ENCODE measurements around the gene RDH12. TPM values are rescaled to one million over a fixed set of nuclear protein-coding genes. Genes with fewer than 3 reads are reported as not detected.

The RDH12 gene
- total RNA-seq, 1 experiment from 2014 or later, result 0.27 TPM

DNA sequence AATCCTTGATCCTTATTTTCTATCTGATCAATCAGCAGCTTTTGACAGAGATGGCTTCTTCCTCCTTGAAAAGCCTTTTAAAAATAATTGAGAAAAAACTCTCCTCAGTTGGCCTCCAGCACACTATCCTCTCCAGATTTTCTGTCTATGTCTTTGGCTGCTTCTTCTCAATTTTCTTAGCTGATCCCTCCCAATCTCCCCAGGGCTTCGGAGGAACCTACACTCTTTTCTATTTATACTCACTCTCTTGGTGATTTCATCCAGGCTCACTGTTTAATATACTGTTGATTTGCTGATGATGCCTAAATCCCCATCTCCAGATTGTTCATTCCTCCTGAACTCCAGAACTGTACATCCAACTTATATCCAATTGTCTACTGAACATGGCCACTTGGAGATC is 54.8 kb downstream of the RDH12 start:
- Histone ChIP-seq H2AFZ (ENCODE audit: low read depth, low read length, poor library complexity, severe bottlenecking) (no peak overlapping the region), H3K79me2 (ENCODE audit: insufficient read depth, low read length) (no peaks in the 10 kb centered on the region), H3K9me2 (ENCODE audit: insufficient read depth) (no peaks in the 10 kb centered on the region), H3K36me3 (ENCODE audit: control insufficient read depth in 1 of 2, insufficient read depth in 2 of 2, low read length in 2 of 2) (peaks cover 3 to 6% of the 10 kb centered on the region in 2 experiments; a peak in 1 of 4 replicates), H4K20me1 (ENCODE audit: insufficient read depth) (no peaks in the 10 kb centered on the region), H3K4me1 (ENCODE audit: control insufficient read depth in 1 of 2, insufficient read depth in 2 of 2, low read length in 2 of 2) (no peaks in the 10 kb centered on the region), H3K4me2 (ENCODE audit: low read length) (no peak overlapping the region), H3K9ac (ENCODE audit: low read length) (no peak overlapping the region), H3K27ac (ENCODE audit: low read depth, low read length) (no peak overlapping the region), H3K4me3 (replicated peaks in 1 of 2; ENCODE audit: low read depth in 1 of 2, low read length in 2 of 2) (no peak overlapping the region), H3K9me3 (ENCODE audit: control insufficient read depth in 1 of 2, insufficient read depth in 1 of 2, low read depth in 1 of 2, low read length in 2 of 2) (no peaks in the 10 kb centered on the region), H3K27me3 (ENCODE audit: insufficient read depth, low read length) (no peaks in the 10 kb centered on the region)
- ChIA-PET CTCF (no interaction called here), RAD21 (ENCODE audit: low non-redundant PET in 1 of 2, low total read pairs in 2 of 2, uncharacterized antibody in 2 of 2, unreplicated experiment in 2 of 2) (interaction anchor here in 1 of 2 experiments (0.5 kb wide), 1 partner anchor 11 kb away, joined by 3 read pairs; no protein-coding TSS in a partner anchor), POLR2A (no interaction called here)
- no peak for ATAC-seq
- no peak for DNase-seq (ENCODE audit: low read depth, low spot score)
- no TSS peak for BruUV-seq (replicated peaks)
- intact Hi-C loops (cut with micrococcal nuclease), result no loop called here
- TF ChIP-seq CEBPB (IDR thresholded peaks at IDR 0.05; ENCODE audit: low read depth) (no peak), EZH2 (IDR thresholded peaks at IDR 0.05) (no peak), SRF (IDR thresholded peaks at IDR 0.05; ENCODE audit: low read depth) (no peak), SP1 (IDR thresholded peaks at IDR 0.05; ENCODE audit: low read depth) (no peak), YY1 (IDR thresholded peaks at IDR 0.05; ENCODE audit: extremely low read depth, insufficient replicate concordance, low read depth, low read length) (no peak), JUND (IDR thresholded peaks at IDR 0.05) (no peak), ELF1 (IDR thresholded peaks at IDR 0.05; ENCODE audit: borderline replicate concordance, low read depth) (no peak), ZFX (IDR thresholded peaks at IDR 0.05) (no peak)
- TF ChIP-seq, protein P1, sequence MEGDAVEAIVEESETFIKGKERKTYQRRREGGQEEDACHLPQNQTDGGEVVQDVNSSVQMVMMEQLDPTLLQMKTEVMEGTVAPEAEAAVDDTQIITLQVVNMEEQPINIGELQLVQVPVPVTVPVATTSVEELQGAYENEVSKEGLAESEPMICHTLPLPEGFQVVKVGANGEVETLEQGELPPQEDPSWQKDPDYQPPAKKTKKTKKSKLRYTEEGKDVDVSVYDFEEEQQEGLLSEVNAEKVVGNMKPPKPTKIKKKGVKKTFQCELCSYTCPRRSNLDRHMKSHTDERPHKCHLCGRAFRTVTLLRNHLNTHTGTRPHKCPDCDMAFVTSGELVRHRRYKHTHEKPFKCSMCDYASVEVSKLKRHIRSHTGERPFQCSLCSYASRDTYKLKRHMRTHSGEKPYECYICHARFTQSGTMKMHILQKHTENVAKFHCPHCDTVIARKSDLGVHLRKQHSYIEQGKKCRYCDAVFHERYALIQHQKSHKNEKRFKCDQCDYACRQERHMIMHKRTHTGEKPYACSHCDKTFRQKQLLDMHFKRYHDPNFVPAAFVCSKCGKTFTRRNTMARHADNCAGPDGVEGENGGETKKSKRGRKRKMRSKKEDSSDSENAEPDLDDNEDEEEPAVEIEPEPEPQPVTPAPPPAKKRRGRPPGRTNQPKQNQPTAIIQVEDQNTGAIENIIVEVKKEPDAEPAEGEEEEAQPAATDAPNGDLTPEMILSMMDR (IDR thresholded peaks at IDR 0.05 in 2 of 3, conservative IDR thresholded peaks at IDR 0.05 in 1 of 3; ENCODE audit: borderline replicate concordance in 1 of 3, insufficient read depth in 1 of 3, low read depth in 2 of 3, low read length in 2 of 3), result no peak

DNA sequence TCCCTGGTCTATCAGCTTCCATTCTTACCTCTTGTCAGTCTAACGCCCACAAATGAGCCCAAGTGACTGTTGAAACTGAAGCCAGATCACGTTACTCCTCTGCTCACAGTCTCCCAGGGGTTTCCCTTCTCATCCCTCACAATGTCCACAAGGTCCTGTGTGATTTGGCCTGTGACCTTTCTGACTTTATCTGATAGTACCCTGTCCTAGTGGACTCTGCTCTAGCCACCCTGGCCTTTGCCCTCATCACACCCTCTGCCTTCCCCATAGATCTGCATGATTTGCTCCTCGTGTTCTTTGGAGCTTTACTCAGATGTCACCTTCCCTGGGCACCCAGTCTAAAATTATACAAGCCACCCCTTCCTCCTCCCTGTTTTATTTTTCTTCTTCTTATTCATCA is 55.5 kb downstream of the RDH12 start:
- intact Hi-C loops (cut with micrococcal nuclease), result no loop called here
- Histone ChIP-seq H4K20me1 (ENCODE audit: insufficient read depth) (no peaks in the 10 kb centered on the region), H3K79me2 (ENCODE audit: insufficient read depth, low read length) (no peaks in the 10 kb centered on the region), H3K27ac (ENCODE audit: low read depth, low read length) (no peak overlapping the region), H3K4me1 (ENCODE audit: control insufficient read depth in 1 of 2, insufficient read depth in 2 of 2, low read length in 2 of 2) (no peaks in the 10 kb centered on the region), H2AFZ (ENCODE audit: low read depth, low read length, poor library complexity, severe bottlenecking) (no peak overlapping the region), H3K36me3 (ENCODE audit: control insufficient read depth in 1 of 2, insufficient read depth in 2 of 2, low read length in 2 of 2) (peaks cover 2 to 3% of the 10 kb centered on the region in 2 experiments; a peak in 1 of 4 replicates), H3K9ac (ENCODE audit: low read length) (no peak overlapping the region), H3K9me2 (ENCODE audit: insufficient read depth) (no peaks in the 10 kb centered on the region), H3K4me2 (ENCODE audit: low read length) (no peak overlapping the region), H3K27me3 (ENCODE audit: insufficient read depth, low read length) (no peaks in the 10 kb centered on the region), H3K4me3 (replicated peaks in 1 of 2; ENCODE audit: low read depth in 1 of 2, low read length in 2 of 2) (no peak overlapping the region), H3K9me3 (ENCODE audit: control insufficient read depth in 1 of 2, insufficient read depth in 1 of 2, low read depth in 1 of 2, low read length in 2 of 2) (no peaks in the 10 kb centered on the region)
- BruUV-seq (replicated peaks), result no TSS peak
- CTCF ChIA-PET, result no interaction called here
- ATAC-seq (no peak), DNase-seq (ENCODE audit: low read depth, low spot score) (no peak)
- POLR2A ChIA-PET, result no interaction called here
- RAD21 ChIA-PET (ENCODE audit: low non-redundant PET in 1 of 2, low total read pairs in 2 of 2, uncharacterized antibody in 2 of 2, unreplicated experiment in 2 of 2), result interaction anchor here in 1 of 2 experiments (0.5 kb wide), 1 partner anchor 12 kb away, joined by 3 read pairs; no protein-coding TSS in a partner anchor
- no peak for TF ChIP-seq POLR2AphosphoS5 (IDR thresholded peaks at IDR 0.05; ENCODE audit: low read depth, low read length)
- no peak for TF ChIP-seq CBX3 (IDR thresholded peaks at IDR 0.05; ENCODE audit: low read depth)
- no peak for TF ChIP-seq TCF7L2 (IDR thresholded peaks at IDR 0.05; ENCODE audit: borderline replicate concordance, extremely low read depth, insufficient read depth, insufficient read length)
- TF ChIP-seq, protein P2, sequence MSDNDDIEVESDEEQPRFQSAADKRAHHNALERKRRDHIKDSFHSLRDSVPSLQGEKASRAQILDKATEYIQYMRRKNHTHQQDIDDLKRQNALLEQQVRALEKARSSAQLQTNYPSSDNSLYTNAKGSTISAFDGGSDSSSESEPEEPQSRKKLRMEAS (IDR thresholded peaks at IDR 0.05), result no peak
- TF ChIP-seq, protein P3, sequence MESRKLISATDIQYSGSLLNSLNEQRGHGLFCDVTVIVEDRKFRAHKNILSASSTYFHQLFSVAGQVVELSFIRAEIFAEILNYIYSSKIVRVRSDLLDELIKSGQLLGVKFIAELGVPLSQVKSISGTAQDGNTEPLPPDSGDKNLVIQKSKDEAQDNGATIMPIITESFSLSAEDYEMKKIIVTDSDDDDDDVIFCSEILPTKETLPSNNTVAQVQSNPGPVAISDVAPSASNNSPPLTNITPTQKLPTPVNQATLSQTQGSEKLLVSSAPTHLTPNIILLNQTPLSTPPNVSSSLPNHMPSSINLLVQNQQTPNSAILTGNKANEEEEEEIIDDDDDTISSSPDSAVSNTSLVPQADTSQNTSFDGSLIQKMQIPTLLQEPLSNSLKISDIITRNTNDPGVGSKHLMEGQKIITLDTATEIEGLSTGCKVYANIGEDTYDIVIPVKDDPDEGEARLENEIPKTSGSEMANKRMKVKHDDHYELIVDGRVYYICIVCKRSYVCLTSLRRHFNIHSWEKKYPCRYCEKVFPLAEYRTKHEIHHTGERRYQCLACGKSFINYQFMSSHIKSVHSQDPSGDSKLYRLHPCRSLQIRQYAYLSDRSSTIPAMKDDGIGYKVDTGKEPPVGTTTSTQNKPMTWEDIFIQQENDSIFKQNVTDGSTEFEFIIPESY (IDR thresholded peaks at IDR 0.05; ENCODE audit: extremely low read depth, insufficient replicate concordance, low read length), result no peak
